Lung (tissue), 12 donors: Measurements from ENCODE around the gene ATP5ME. TPM values are rescaled to one million over a fixed set of nuclear protein-coding genes. Genes with fewer than 3 reads are reported as not detected.

Source experiments
- ATAC-seq: fragments of 200-7000 bp; cut with Tn5 transposase; one replicate; pipeline ENCODE4 v1.9.1; 2020; ENCODE audit warnings: moderate number of reproducible peaks; ENCODE audit not compliant: insufficient read depth, low FRiP score
- DNase-seq, 3 donors: peaks; one replicate each; pipeline ENCODE4 v3.0.0-alpha.2; 2013 to 2017
- H3K27ac ChIP-seq, 2 donors: one replicate each; pipeline ENCODE4 v1.5.1; 2013; ENCODE audit warnings: mild to moderate bottlenecking in 2 of 2, moderate library complexity in 2 of 2, control low read depth in 1 of 2, inconsistent platforms in 1 of 2, low read depth in 1 of 2, low read length in 1 of 2
- H3K27me3 ChIP-seq, 3 donors: one replicate each; pipeline ENCODE4 v1.5.1; 2013; ENCODE audit warnings: low read length in 2 of 3; ENCODE audit not compliant: control insufficient read depth in 3 of 3, insufficient read depth in 3 of 3
- H3K36me3 ChIP-seq, 4 donors: one replicate each; pipeline ENCODE4 v1.5.1; 2013; ENCODE audit warnings: low read length in 4 of 4, mild to moderate bottlenecking in 1 of 4, moderate library complexity in 1 of 4; ENCODE audit not compliant: control insufficient read depth in 4 of 4, insufficient read depth in 4 of 4
- H3K4me1 ChIP-seq, 5 donors: one replicate each; pipeline ENCODE4 v1.5.1; 2013; ENCODE audit warnings: low read length in 5 of 5, mild to moderate bottlenecking in 2 of 5, moderate library complexity in 1 of 5; ENCODE audit not compliant: control insufficient read depth in 5 of 5, insufficient read depth in 5 of 5
- H3K4me3 ChIP-seq: one replicate; pipeline ENCODE4 v1.5.1; 2013; ENCODE audit warnings: mild to moderate bottlenecking, control low read depth, moderate library complexity
- H3K9ac ChIP-seq, 2 donors: one replicate each; pipeline ENCODE4 v1.5.1; 2013; ENCODE audit warnings: low read length in 2 of 2, control low read depth in 1 of 2; ENCODE audit not compliant: insufficient read depth in 1 of 2
- H3K9me3 ChIP-seq, 4 donors: one replicate each; pipeline ENCODE4 v1.5.1; 2013; ENCODE audit warnings: low read length in 3 of 4, mild to moderate bottlenecking in 1 of 4, moderate library complexity in 1 of 4; ENCODE audit not compliant: control insufficient read depth in 4 of 4, insufficient read depth in 3 of 4
- WGBS, 2 donors: extraction: QIAGEN DNeasy Blood & Tissue Kit; methylation state at CpG; one replicate each; pipeline ENCODE4 v1.1.7; 2013; 5-methylcytosine and 5-hydroxymethylcytosine counted together
- polyA plus RNA-seq, 2 donors: library from polyadenylated mRNA; stranded (reverse); fragments of 200-250 nt; gene quantifications; one replicate each; pipeline ENCODE4 v1.2.1, GENCODE V29; 2013
- total RNA-seq, 2 donors: library from RNA; depleted of rRNA in 1 of 2; stranded (reverse); fragments of >200 nt in 1 of 2; gene quantifications; one replicate each; pipeline ENCODE4 v1.2.1, GENCODE V29; 2014 to 2021
- TF ChIP-seq, protein P1 (sequence below): IDR thresholded peaks from 2 replicates; pipeline ENCODE4 v1.5.1; 2012; ENCODE audit warnings: mild to moderate bottlenecking; ENCODE audit errors: control extremely low read depth, extremely low read depth
- donor health status: control.
- donor health status: control.
- donor health status: Bipolar disorder and iron deficiency.
- donor health status: healthy.
- donor health status: DM: yes; HTN: yes; CAD: no.

The ATP5ME gene
- total and polyA plus RNA-seq, 4 donors: 161 to 997 (median 262) TPM

DNA sequence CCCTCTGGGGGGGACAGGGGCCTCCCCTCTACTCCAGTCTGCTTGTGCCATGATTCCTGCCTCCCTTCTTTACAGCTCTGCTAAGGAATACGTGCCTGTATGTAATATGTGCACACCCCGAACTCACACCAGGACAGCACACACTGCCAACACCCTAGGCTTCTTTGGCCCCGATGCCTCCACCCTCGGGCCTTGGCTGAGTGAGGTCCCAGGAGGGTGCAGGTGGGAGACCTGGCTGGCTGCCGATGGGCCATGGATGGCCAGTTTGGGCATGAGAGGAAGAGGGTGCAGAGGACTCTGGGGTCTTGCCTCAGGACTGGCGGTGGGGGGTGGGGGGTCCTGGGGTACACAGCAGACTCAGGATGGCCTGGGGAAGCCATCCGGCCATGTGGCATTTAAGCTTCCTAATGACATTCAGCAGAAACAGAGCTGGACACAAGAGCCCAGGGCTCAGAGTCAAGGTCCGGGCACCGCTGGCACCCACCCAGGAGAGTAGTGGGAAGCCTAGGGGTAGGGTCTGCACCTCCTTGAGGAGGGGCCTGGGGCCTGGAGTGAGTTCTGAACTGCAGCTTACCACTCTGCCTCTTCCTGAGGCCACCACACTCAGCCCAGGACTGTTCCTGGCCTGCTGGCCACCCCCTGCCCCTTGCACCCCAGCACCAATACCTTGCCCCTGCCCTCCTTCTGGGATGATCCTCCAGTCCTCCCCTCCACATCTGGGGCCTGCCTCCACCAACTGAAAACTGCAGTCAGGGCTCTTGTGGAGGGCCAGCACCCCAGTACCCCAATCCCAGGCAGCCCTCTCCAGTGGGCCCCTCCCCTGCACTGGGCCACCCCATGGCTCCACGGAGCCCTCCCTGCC is 29.5 kb upstream of the ATP5ME start:
- DNase-seq (no peak), ATAC-seq (no peak)
- no peak overlapping the region for H3K9ac ChIP-seq
- no peaks in the 10 kb centered on the region for H3K9me3 ChIP-seq
- 89 to 90% methylated on average over 9 to 10 of the region's 10 CpGs for WGBS, 2 donors
- H3K27ac ChIP-seq: no peak overlapping the region
- no peak overlapping the region for H3K4me3 ChIP-seq
- H3K27me3 ChIP-seq: no peaks in the 10 kb centered on the region
- no peaks in the 10 kb centered on the region for H3K36me3 ChIP-seq
- peaks cover 4 to 21% (median 10%) of the 10 kb centered on the region in 5 donors for H3K4me1 ChIP-seq
- TF ChIP-seq, protein P1, sequence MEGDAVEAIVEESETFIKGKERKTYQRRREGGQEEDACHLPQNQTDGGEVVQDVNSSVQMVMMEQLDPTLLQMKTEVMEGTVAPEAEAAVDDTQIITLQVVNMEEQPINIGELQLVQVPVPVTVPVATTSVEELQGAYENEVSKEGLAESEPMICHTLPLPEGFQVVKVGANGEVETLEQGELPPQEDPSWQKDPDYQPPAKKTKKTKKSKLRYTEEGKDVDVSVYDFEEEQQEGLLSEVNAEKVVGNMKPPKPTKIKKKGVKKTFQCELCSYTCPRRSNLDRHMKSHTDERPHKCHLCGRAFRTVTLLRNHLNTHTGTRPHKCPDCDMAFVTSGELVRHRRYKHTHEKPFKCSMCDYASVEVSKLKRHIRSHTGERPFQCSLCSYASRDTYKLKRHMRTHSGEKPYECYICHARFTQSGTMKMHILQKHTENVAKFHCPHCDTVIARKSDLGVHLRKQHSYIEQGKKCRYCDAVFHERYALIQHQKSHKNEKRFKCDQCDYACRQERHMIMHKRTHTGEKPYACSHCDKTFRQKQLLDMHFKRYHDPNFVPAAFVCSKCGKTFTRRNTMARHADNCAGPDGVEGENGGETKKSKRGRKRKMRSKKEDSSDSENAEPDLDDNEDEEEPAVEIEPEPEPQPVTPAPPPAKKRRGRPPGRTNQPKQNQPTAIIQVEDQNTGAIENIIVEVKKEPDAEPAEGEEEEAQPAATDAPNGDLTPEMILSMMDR: no peak

DNA sequence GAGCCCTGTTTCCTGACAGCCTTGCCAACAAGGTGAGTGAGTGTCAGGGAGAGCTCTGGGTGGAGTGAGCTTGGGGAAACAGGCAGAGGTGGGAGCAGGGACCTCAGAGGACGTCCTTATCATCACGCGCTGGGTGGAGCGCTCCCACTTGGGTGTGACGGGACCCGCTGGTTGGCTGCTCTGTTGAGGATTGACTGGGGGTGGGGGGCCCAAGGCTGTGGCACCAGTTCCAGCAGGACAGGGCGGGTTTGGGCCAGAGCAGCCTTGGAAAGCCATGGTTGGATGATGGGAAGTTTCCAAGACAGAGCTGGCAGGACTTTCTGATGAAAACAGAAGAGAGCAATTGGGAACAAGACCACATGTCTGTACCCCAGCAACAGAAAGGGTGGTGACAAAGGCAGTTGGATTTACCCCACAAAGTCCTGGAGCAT is 28.6 kb upstream of the ATP5ME start:
- Histone ChIP-seq H3K36me3 (no peaks in the 10 kb centered on the region), H3K27me3 (no peaks in the 10 kb centered on the region), H3K4me1 (peaks cover 0 to 14% (median 6%) of the 10 kb centered on the region in 5 donors), H3K4me3 (no peak overlapping the region), H3K9me3 (no peaks in the 10 kb centered on the region), H3K9ac (no peak overlapping the region), H3K27ac (no peak overlapping the region)
- ATAC-seq (no peak), DNase-seq (no peak)
- WGBS, 2 donors: 70 to 78% methylated on average over 7 of the region's 7 CpGs
- TF ChIP-seq, protein P1: no peak

DNA sequence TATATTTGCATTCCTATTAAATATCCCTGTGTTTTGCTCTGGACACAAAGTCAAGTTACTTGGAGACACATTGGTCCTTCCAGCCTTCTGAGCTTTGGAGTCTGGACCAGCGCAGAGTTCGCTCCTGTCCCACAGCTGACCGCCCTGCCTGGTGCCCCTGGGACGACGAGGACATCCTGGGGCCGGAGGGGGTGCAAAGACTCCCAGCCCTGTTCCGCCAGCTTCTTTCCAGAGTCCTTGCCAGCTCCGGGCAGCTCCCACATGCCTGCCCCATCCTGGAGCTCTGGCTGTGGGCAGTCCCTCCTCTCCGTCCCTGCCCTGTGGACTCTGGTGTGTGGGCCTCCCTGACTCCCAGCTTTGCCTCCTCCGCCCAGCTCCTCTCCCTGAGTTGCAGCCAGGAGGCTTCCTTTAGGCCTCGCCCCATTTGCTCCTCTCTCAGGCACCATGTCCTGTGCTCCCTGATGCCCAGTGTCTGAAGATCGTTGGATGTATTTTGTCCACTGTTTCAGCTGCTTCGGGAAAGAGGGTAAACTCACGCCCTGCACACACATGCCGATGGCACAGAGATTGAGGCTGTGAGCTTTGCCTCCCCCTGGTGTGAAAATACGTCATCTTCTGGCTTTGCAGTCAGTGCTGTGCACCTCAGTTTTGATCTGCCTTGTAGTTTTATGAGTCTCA is 26.6 kb upstream of the ATP5ME start:
- TF ChIP-seq, protein P1: no peak
- Histone ChIP-seq H3K36me3 (no peaks in the 10 kb centered on the region), H3K9ac (no peak overlapping the region), H3K9me3 (no peaks in the 10 kb centered on the region), H3K4me3 (no peak overlapping the region), H3K4me1 (peaks cover 0 to 8% (median 0%) of the 10 kb centered on the region in 5 donors), H3K27ac (no peak overlapping the region), H3K27me3 (no peaks in the 10 kb centered on the region)
- ATAC-seq: no peak
- no peak for DNase-seq
- 85 to 88% methylated on average over 16 of the region's 16 CpGs for WGBS, 2 donors
